ENCODE results near the gene MAST2.

MAST2 gene

GRCh38 chr1:45998020-45998617 is 194.7 kb downstream of the MAST2 start:
- no peak for DNase-seq

- DNase-seq = no peak
Observed at GRCh38 chr1:45999507-45999906, 196.1 kb downstream of the MAST2 start.

- no peak for DNase-seq
Observed at GRCh38 chr1:46001081-46001785, 197.8 kb downstream of the MAST2 start.

GRCh38 chr1:46002551-46003150 is 199.2 kb downstream of the MAST2 start:
- DNase-seq = no peak

GRCh38 chr1:46003315-46003714 is 199.9 kb downstream of the MAST2 start:
- no peak for DNase-seq

GRCh38 chr1:46004492-46004891 is 201.1 kb downstream of the MAST2 start:
- DNase-seq = no peak

GRCh38 chr1:46005594-46005993 is 202.2 kb downstream of the MAST2 start:
- no peak for DNase-seq

GRCh38 chr1:46008585-46008984 is 205.2 kb downstream of the MAST2 start:
- no peak for DNase-seq

- DNase-seq = no peak
Observed at GRCh38 chr1:46010611-46011010, 207.2 kb downstream of the MAST2 start.

- no peak for DNase-seq
Observed at GRCh38 chr1:46011121-46011695, 207.8 kb downstream of the MAST2 start.

- no peak for DNase-seq
Observed at GRCh38 chr1:46012236-46012635, 208.8 kb downstream of the MAST2 start.

GRCh38 chr1:46013581-46013980 is 210.2 kb downstream of the MAST2 start:
- no peak for DNase-seq

- no peak for DNase-seq
Observed at GRCh38 chr1:46017876-46018503, 214.6 kb downstream of the MAST2 start.

- no peak for DNase-seq
Observed at GRCh38 chr1:46019348-46019747, 215.9 kb downstream of the MAST2 start.

GRCh38 chr1:46020010-46020409 is 216.6 kb downstream of the MAST2 start:
- DNase-seq = no peak

GRCh38 chr1:46021046-46021996 is 217.9 kb downstream of the MAST2 start:
- DNase-seq = no peak

- DNase-seq = no peak
Observed at GRCh38 chr1:46026531-46026930, 223.1 kb downstream of the MAST2 start.

GRCh38 chr1:46027788-46028573 is 224.6 kb downstream of the MAST2 start:
- DNase-seq = no peak

- no peak for DNase-seq
Observed at GRCh38 chr1:46030074-46030870, 226.9 kb downstream of the MAST2 start.

GRCh38 chr1:46030876-46031660 is 227.7 kb downstream of the MAST2 start:
- DNase-seq = no peak
